Activated naive CD4-positive, alpha-beta T cell treated with anti-CD3 and anti-CD28 coated beads for 36 hours (primary cell): ENCODE results near the gene LGALSL. TPM values are rescaled to one million over a fixed set of nuclear protein-coding genes. Genes with fewer than 3 reads are reported as not detected.

Experiments
- total RNA-seq, 2 experiments: library from RNA; stranded (reverse); gene quantifications; one replicate each; pipeline ENCODE4 v1.2.3, GENCODE V29; 2021

Gene LGALSL
- total RNA-seq, 2 experiments from 2014 or later: 1.0 to 1.5 TPM

Other genes starting within 250 kb of the LGALSL start
- gene AFTPH, start 70.2 kb downstream of the LGALSL start, total RNA-seq: 10 to 100 TPM; 25.3 to 27.3 TPM
- gene SERTAD2, start 199.8 kb downstream of the LGALSL start, total RNA-seq: 10 to 100 TPM; 11.4 to 11.6 TPM